ENCODE measurements around the gene SPATA9. TPM values are rescaled to one million over a fixed set of nuclear protein-coding genes. Genes with fewer than 3 reads are reported as not detected.

SPATA9 gene
- polyA plus RNA-seq, 1 experiment = 2.4 TPM

- CTCF ChIA-PET = interaction anchor here (1.9 kb wide), 1 partner anchor 36 kb away, joined by 4 read pairs; no protein-coding TSS in a partner anchor
Observed at GRCh38 chr5:95627971-95628810, 54.6 kb downstream of the SPATA9 start.

GRCh38 chr5:95626701-95627100 lies 56.1 kb downstream of the SPATA9 start:
- Histone ChIP-seq H3K9me3 (ENCODE audit: control insufficient read depth, insufficient read depth, low read length) (no peaks in the 10 kb centered on the region), H3K27me3 (ENCODE audit: control insufficient read depth, insufficient read depth, low read length) (no peaks in the 10 kb centered on the region), H3K4me3 (ENCODE audit: low read depth, low read length) (no peak overlapping the region), H3K27ac (ENCODE audit: low read depth, low read length) (no peak overlapping the region)
- CTCF ChIA-PET = interaction anchor here (1.9 kb wide), 1 partner anchor 37 kb away, joined by 4 read pairs; no protein-coding TSS in a partner anchor
- DNase-seq (ENCODE audit: low read depth, low spot score) = no peak
- POLR2A ChIA-PET = no interaction called here
- TF ChIP-seq CTCF (IDR thresholded peaks at IDR 0.05; ENCODE audit: low read depth, low read length) = no peak

More at GRCh38 chr5:95627971-95628810, 54.6 kb downstream of the SPATA9 start:
- Histone ChIP-seq H3K27ac (ENCODE audit: low read depth, low read length) (no peak overlapping the region), H3K4me3 (ENCODE audit: low read depth, low read length) (no peak overlapping the region), H3K9me3 (ENCODE audit: control insufficient read depth, insufficient read depth, low read length) (no peaks in the 10 kb centered on the region), H3K27me3 (ENCODE audit: control insufficient read depth, insufficient read depth, low read length) (no peaks in the 10 kb centered on the region)
- no peak for TF ChIP-seq CTCF (IDR thresholded peaks at IDR 0.05; ENCODE audit: low read depth, low read length)
- POLR2A ChIA-PET = no interaction called here
- DNase-seq (ENCODE audit: low read depth, low spot score) = no peak

- CTCF ChIA-PET = no interaction called here
- Histone ChIP-seq H3K27ac (ENCODE audit: low read depth, low read length) (no peak overlapping the region), H3K9me3 (ENCODE audit: control insufficient read depth, insufficient read depth, low read length) (no peaks in the 10 kb centered on the region), H3K27me3 (ENCODE audit: control insufficient read depth, insufficient read depth, low read length) (no peaks in the 10 kb centered on the region), H3K4me3 (ENCODE audit: low read depth, low read length) (no peak overlapping the region)
- POLR2A ChIA-PET = no interaction called here
- no peak for TF ChIP-seq CTCF (IDR thresholded peaks at IDR 0.05; ENCODE audit: low read depth, low read length)
- no peak for DNase-seq (ENCODE audit: low read depth, low spot score)
Observed at GRCh38 chr5:95624368-95624767, 58.4 kb downstream of the SPATA9 start.

GRCh38 chr5:95623706-95624105 lies 59.1 kb downstream of the SPATA9 start:
- POLR2A ChIA-PET = interaction anchor here (1.2 kb wide), 1 partner anchor 8 kb away, joined by 3 read pairs; no protein-coding TSS in a partner anchor
- no peak for TF ChIP-seq CTCF (IDR thresholded peaks at IDR 0.05; ENCODE audit: low read depth, low read length)
- H3K9me3 ChIP-seq (ENCODE audit: control insufficient read depth, insufficient read depth, low read length) = no peaks in the 10 kb centered on the region
- CTCF ChIA-PET = interaction anchor here (0.6 to 1.7 kb wide), 2 partner anchors 41 to 236 kb away, joined by 5 to 9 read pairs; no protein-coding TSS in a partner anchor
- no peak for DNase-seq (ENCODE audit: low read depth, low spot score)
- H3K4me3 ChIP-seq (ENCODE audit: low read depth, low read length) = no peak overlapping the region
- H3K27ac ChIP-seq (ENCODE audit: low read depth, low read length) = no peak overlapping the region
- no peaks in the 10 kb centered on the region for H3K27me3 ChIP-seq (ENCODE audit: control insufficient read depth, insufficient read depth, low read length)

All from AG04450 (cell line).